Occipital lobe (tissue), 2 donors: ENCODE measurements around the gene RASL10B. TPM values are rescaled to one million over a fixed set of nuclear protein-coding genes. Genes with fewer than 3 reads are reported as not detected.

ENCODE experiments used
- DNase-seq: peaks from one replicate; lab custom pipeline; 2025; lab: John Stamatoyannopoulos, UW
- total RNA-seq: library from RNA; depleted of rRNA; stranded (reverse); fragments of >200 nt; gene quantifications from one replicate; pipeline ENCODE4 v1.2.3, GENCODE V29; 2014

Gene RASL10B
- total RNA-seq, 1 donor from 2014 or later = 5.1 TPM

DNA sequence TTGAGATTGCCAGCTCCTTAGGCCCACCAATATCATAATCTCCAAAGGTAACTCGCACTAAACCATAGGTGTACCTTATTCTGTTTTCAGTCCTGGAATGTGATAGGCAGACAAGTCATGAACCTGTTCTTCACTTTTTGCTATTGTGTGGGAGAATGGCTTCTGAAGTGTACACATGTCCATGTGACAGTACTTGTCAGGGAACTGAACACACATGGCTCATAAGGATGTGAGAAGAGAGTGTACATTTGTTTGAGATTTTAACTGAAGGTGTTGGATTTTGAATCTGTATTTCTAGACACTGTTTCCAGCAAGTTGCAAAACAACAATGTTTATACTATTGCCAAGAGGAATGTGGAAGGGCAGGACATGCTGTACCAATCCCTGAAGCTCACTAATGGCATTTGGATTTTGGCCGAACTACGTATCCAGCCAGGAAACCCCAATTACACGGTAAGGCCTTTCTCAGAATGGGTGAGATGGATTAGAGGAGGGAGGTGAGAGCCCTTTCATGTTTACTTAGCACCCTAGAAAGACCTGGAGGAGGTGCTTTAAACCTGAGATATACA lies 14.5 kb upstream of the RASL10B start:
- DNase-seq = no peak

DNA sequence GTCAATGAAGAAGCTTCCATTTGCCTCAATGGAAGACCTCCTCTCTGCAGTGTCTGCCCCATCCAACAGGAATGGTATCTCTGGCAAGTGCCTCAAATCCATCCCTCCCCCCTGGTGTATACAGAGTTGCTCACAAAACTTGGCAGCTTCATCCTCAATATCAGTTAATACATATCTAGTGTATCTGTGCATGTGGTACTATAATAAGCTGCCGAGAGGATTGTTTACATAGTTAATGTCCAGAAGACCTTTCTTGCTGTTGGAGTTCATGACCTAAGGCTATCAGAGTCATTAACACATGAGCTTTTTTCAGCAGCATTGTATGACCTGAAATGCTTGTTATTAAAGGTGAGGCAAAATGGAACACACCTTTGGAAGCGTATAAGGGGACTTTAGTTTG lies 14.0 kb upstream of the RASL10B start:
- DNase-seq = no peak

DNA sequence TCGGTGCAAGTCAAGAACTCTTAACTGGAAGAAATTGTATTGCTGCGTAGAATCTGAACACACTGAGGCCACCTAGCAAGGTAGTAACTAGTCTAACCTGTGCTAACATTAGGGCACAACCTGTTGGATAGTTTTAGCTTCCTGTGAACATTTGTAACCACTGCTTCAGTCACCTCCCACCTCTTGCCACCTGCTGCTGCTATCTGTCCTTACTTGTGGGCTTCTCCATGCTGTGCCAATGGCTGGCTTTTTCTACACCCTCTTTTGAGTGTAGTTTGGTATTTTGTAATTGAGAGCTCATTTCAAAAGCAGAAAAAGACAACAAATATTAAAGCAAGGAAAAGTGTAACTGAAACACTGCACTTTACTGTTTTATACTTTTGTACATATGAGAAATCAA lies 7.7 kb upstream of the RASL10B start:
- DNase-seq = no peak

DNA sequence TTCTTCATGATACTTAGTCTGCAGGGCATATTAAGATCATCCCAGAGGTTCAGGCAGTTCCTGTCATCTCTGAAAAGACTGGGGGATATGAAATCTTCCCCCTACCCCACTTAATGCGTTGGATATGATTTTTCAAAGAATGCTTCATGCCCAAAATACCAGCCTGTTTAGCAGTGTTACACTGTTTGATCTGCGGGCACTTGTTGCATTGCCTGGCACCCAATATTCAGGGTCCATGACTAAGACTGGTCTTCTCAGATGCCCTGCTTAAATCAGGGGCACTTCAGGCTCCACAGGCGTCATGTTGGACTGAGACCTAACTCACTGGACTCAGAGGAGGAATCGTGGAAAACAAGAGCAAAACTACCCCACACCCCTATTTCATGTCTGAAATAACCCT lies 6.4 kb upstream of the RASL10B start:
- no peak for DNase-seq

DNA sequence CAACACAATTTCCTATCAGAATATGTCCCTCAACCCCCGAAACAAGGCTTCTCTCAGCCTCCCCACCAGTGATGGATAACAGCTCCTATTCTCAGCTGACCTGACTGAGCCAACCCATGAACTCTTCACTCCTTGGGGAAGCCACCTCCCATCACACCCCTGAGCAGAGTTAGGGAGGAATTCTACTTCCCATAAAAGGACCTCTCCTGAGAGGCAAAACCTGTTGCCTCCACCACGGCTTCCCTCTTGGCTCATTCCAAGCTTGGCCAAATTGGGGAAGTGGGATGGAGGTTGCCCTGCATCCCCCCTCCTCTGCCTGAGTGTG lies 5.7 kb upstream of the RASL10B start:
- DNase-seq = no peak

DNA sequence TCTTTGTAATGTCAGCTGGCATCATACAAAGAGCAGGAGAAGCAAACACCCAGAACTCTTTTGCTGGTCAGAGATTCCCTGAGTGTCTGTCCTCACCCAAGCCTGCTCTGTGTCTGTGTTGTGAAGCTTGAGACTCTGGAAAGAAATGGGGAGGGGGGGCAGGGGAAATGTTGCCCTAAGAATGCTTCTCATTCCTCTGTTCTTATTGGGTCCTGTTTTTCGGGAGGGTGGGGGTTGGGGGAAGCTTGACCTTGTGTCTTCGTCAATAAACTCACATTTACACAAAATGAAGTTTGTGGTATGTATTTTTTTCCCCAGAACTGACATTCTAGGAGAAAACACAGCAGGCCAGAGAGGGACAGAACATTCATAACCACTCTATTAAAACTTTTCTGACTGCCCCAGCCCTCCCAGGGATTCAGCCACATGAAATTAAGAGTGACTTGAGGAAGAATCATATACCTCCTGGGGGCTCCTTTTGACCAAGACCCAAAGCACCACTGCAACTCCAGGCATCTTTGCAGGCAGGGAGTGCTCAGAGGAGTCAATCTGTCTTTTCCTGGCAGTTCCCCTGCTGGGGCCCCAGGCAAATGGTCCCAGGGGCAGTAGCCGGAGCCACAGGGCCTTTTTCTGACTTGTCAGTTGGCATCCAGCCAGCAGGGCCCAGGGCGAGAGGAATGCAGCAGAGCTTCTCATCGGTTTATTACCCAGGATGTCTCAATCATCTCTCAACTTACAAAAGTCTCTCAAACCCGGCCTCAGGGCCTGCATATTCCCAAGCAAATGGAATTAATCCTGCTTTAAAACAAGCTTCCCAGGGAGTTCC lies 5.1 kb upstream of the RASL10B start:
- DNase-seq = no peak

DNA sequence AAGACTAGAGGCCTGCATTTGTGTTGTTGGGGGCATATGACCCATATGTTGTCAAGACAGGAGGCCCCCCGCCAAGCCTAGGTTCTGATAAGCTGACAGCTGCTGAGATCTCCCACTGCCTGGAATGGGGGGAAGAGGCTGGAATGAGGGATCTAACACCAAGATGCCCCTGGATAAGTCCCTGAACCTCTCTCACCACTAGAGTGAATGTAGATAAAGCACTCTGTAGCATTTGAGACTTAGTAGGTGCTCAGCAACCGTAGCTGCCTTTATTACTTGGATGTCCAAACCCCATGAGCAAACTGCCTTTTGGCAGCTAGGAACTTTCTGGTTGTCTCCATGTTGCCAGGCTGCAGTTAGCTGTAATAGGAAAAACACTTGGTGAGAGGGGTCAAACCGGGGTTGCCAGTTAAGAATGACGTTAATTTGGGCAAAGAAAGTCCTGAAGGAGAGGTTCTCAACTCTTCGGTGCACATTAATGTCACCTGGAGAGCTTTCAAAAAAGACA lies 4.4 kb upstream of the RASL10B start:
- DNase-seq = no peak

DNA sequence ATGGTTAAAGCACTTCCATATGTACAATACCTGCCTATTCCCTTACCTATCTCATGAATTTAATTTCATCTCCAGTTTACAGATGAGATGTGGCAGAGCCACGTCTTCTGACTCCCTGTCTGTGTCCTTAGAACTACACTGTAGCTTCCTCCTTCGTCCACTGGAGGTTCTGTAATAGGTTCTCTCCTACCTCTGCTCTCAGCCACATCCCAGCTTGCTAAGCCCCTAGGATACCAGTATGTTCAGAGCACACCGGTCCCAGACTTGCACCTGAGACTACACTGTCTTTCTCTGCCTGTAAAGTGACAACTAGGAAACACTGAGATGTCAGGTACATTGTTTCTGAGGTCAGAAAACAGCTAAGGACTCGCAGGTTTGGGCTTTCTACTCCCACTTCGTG lies 3.8 kb upstream of the RASL10B start:
- no peak for DNase-seq

DNA sequence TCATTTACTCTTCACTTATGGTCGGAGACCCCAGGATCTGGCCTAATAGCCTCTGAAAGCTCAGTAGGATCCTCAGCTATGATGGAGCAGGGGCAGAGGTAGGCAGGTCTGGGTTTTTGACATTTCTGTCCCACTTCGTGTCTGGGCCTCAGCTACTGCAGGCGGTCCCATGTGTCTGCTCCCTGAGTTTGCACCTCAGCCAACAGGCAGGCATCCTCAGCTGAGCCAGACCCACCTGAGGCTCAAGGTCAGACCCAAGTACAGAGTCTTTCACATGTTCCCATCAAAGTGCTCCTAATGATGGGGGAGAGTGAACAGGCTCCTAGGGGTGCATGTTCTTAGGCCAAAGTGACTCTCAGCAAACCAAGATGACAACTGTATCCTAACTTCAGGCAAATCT lies 2.9 kb upstream of the RASL10B start:
- DNase-seq = no peak

DNA sequence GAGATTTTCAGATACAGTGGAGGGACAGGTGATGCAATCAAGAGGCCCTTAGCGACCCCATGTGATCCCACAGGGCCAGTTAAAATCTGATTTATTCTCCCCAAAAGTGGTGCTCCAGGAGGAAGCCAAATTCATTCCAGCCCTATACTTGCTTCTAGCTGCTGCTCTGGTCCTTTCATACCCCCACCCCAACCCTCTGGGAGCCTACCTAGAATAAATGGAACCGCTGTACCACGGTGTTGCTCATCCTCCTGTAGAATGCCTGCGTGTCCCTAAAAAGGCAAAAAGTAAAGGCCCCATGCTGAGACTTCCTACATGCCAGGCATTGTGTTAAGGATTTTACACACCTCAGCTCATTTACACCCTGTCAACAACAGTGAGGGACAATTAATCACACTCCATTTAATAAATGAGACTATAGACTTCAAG lies 2.0 kb upstream of the RASL10B start:
- no peak for DNase-seq

DNA sequence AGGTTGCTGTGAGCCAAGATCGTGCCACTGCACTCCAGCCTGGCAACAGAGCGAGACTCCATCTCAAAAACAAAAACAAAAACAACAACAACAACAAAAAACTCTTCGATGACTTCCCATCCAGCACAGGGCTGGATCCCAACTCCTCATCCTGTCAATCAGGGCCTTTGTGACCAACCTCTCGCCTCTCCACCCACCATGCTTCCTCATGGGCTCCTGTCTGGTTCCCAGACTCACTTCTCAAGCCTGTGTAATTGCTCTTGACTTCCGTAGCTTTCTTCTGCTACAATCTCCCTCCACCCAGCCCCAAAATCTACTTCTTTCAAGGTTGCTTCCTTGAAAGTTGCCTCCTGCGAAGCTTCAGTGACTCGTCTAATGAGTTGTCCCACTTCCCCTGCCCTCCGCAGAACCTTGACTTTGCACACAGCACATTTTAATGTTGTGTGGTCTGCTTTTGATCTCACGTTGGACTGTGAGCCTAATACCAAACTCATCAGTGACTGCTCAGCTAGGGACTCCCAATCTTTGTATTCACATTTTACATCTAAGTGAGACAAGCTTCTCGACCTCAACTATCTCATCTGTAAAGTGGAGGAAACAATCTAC lies 936 bp upstream of the RASL10B start:
- no peak for DNase-seq

DNA sequence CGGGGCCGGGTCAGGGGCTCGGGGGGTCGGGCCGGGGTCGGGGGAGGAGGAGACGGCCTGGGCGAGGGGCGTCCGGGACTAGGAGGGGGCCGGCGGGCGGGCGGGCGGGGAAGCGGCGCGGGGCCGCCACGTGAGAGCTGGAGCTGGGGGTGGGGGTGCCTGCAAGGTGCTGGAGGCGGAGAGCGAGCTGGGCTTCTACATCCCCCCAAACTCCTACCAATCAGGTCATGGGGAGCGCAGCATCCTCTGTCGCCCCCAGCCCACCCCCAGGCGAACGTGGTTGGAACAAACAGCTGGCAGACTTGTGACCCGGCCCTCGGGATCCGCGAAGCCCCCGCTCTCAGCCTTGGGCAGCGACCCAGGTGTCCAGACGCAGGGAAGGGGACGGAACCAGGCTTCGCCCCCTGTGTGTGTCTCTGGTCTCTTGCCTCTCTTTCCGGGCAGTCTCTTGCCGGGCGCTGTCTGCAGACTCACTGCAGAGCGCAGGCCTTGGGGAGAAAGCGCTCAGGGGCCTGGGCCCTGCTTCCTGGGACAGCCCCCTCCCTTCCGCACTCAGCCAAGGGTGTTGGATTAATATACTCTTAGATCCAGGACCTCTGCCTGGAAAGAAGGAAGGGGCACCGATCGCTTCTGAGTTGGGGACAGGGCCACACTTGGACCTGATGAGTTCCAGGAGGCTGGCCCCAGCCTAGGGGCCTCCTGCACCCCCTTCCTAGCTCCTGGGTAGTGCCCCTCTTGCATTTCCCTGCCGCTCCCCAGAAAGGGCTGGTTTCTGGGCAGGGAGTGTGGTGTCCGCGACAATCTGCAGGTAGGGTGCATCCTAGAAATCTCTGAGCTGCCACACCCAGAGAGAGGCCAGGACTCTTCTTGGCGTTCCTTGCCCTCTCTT lies 722 bp downstream of the RASL10B start:
- DNase-seq = no peak

DNA sequence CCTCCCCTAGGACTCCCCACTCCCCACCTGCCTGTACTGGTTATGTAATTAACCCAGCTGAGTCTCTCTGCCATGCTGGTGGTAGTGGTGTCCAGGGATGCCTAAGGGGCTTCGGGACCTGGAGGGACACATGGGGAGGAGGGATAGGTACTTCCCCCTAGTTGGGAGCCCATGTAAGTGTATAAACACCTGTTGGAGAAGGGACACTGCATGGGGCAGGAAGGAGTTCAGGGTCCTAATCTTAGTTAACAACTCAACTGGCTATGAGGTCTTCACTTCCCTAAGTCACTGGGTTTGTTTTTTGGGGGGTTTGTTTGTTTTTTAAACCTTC lies 1.3 kb downstream of the RASL10B start:
- no peak for DNase-seq

DNA sequence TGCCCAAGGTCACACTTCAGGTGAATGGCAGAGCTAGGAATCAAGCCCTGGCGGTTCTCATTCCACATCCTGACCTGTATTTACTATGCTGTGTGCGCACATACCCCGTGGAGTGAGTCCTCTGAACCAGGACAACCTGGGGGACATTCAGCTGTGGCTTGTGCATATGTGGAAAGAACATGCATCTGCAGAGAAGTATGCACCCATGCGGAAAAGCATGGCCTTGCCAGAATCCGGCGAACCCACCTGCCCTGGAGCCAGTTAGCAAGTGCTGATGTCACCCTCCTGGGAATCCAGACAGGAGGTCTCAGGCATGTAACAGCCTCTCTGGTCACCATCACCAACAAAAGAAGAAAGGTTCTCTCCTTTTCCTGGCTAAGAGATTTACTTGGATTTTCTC lies 1.9 kb downstream of the RASL10B start:
- DNase-seq = no peak

DNA sequence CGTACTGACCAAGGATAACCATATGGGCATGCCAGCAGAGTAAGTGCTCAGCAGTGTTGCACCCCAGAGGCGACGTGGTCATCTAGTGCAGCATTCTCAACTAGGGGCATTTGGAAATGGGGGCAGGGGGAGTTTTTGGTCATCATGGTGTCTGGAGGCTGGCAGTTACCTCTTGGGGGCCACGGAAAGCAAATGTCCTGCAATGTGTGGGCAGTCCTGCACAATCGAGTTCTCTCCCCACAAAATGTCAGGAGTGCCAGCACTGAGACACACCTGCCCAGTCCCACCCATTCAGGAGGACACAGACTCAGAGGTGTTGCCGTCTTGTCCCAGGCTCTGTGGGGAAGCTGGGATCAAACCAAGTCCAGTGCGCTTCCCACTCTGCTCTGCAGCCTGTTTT lies 3.0 kb downstream of the RASL10B start:
- no peak for DNase-seq

DNA sequence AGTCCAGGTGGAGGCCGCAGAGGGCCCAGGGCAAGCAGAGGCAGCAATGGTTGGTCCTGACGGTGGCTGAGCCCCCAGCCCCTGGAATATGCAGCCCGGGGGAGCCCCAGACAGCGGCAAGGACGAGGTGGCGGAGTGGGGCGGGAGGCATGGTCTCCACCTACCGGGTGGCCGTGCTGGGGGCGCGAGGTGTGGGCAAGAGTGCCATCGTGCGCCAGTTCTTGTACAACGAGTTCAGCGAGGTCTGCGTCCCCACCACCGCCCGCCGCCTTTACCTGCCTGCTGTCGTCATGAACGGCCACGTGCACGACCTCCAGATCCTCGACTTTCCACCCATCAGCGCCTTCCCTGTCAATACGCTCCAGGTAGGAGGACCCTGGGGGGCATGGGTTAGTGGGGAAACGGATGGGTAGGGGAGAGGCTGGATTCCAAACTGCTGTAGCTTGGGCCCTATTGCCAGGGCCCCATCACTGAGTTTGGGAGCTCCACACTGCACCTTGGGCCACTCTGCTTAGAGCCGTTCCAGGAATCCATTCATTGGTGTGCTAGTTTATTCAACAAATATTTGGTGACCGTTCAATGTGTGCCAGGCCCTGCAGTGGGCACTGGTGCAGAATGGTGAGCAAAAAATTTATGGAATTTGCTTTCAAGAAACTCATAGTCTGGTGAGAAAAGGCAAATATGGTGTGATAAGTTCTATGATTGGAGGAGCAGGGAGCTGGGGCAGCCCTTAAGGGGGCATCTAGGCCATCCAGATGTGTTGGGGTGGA lies 3.8 kb downstream of the RASL10B start:
- no peak for DNase-seq

DNA sequence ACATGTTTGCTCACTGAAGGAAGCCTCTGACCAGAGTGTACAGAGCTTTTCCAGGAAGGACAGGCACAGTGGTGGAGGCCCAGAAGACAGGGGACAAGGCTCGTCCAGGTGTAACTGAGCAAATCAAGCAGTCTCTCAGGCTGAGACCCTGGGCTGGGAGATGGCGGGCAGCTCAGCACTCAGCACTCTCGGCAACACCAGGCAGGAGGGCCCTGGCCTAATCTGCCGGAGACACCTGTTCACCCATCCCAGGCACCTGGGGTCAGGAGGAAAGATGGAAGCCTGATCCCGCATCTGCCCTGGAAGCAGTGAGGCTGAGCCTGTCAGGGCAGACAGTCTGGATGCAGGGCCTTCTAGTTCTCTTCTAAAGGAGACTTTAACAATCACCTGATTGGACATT lies 4.8 kb downstream of the RASL10B start:
- no peak for DNase-seq

DNA sequence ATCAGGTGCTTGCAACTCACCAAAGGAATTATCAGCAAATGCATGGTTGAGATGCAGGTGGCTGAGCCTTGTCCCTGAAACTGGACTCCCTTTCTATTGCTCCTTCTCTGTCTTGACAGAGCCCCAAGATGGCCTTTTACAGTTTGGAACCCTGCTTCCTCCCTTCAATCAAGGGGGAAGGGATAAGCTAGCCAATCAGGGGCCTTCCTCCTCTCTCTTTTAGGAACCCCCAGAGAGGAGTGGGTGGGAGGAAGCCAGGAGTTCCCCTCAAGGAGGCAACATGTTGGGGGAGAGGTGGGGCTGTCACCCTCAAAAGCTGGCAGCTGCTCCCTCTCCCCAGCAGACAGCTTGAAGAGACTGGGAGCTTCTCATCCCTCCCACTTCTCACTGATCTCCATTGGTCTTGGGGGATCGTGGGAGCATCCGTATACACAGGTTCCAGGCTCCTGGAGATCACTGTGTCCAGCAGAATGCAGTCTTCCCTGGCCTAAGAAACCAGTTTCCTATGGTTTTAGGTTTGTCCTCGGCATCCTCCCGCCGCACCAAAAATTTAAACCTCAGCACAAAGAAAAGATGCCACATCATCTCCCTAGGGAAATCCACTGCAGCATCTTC lies 7.2 kb downstream of the RASL10B start:
- DNase-seq = no peak

DNA sequence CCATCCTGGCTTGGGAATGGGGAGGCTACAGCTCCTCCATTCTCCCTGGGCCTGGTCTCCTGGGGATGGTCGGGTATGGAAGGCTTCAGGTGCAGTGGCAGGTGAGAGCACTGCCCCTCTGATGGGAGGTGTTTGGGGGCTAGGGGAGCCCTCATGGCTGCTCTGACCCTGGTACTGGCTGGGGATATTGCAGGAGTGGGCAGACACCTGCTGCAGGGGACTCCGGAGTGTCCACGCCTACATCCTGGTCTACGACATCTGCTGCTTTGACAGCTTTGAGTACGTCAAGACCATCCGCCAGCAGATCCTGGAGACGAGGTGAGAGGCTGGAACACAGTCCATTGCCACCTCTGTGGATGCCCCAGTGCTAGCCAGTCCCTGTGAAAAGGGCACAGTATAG lies 8.8 kb downstream of the RASL10B start:
- DNase-seq = no peak

DNA sequence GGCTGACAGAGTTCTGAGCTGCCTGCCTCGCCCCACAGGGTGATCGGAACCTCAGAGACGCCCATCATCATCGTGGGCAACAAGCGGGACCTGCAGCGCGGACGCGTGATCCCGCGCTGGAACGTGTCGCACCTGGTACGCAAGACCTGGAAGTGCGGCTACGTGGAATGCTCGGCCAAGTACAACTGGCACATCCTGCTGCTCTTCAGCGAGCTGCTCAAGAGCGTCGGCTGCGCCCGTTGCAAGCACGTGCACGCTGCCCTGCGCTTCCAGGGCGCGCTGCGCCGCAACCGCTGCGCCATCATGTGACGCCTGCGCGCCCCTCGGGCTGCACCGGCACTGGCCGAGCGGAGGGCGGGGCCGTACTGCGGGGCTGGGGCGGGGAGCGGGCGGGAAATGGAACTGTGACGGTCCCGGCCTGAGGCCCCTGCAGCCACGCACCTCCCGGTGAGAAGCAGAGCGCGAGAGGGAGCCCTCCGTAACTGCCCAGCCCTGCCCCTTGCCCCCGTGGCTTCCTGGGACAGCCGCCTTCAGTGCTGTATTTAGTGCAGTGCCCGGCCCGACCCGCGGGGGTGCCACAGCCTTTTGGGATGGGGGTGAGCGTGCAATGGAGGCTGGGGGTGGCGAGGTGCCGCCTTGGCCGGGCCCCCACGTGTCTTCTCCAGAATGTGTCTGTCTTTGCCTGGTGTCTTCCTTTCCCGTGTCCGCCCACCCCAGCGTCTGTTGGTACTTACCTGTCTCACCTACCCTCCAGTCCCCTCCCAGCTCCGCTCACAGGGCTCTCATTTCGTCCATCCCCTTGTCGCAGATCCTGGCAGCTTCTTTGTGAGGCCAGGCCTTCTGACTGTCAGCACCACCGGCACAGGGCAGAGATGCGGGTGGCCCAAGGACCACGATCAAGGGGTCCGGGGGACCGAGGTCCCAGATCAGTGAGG lies 9.8 kb downstream of the RASL10B start:
- DNase-seq = no peak
